ENCODE measurements around the gene RXFP3.

GRCh38 chr5:33969572-33970452, 33.6 kb downstream of the RXFP3 start:
- TF ChIP-seq CTCF (tag by site-specific recombination; IDR thresholded peaks at IDR 0.05), result no peak; the same call in 1 of the 2 replicates
- no peak for TF ChIP-seq ATF2 (tag by site-specific recombination; IDR thresholded peaks at IDR 0.05; ENCODE audit: low read depth)
- TF ChIP-seq ZNF114 (tag by site-specific recombination; IDR thresholded peaks at IDR 0.05), result no peak
- TF ChIP-seq KLF10 (tag by site-specific recombination; IDR thresholded peaks at IDR 0.05), result no peak
- no peak for TF ChIP-seq ZNF155 (tag by site-specific recombination; IDR thresholded peaks at IDR 0.05)
- no peak for TF ChIP-seq ZNF791 (tag by site-specific recombination; IDR thresholded peaks at IDR 0.05)
- TF ChIP-seq ZNF677 (tag by site-specific recombination; IDR thresholded peaks at IDR 0.05), result no peak
